ENCODE data around the gene PLCD3. TPM values are rescaled to one million over a fixed set of nuclear protein-coding genes. Genes with fewer than 3 reads are reported as not detected.
A peak's percentile ranks its signal among the peaks of the same experiment; 100 is the strongest.

PLCD3 gene
- total and polyA plus RNA-seq, 2 of the 4 experiments (the other 2 are of a cell fraction): 5.6 to 36.6 TPM

DNA sequence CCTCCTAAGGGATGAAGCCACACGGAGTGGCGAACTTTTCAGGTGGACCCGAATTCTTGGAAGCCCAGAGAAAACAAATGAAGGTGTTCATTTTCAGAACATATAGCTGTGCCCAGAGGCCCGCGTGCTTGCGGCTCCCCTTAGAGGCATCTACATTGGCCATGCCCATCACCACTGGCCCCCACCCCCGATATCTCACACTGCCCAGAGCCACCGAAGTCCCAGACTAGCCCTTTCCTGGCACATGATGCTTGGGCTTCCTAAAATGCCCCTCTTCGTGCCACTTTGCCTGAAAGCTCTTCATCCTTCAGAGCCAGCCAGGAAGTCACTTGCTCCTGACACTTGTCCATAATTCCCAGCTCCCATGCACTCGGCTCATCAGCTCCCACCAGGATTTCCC, 13.9 kb upstream of the PLCD3 start:
- Histone ChIP-seq H3K9me1 (ENCODE audit: insufficient read depth, low read length) (peaks cover 14% of the 10 kb centered on the region), H3K9me3 (ENCODE audit: control insufficient read depth, insufficient read depth, low read length) (no peaks in the 10 kb centered on the region), H4K20me1 (ENCODE audit: insufficient read depth, low read length) (peaks cover 28% of the 10 kb centered on the region), H3K79me1 (ENCODE audit: low read depth in 1 of 2, low read length in 2 of 2) (peaks cover under 1 to 38% of the 10 kb centered on the region in 2 experiments; a peak in 2 of 4 replicates), H3K18ac (ENCODE audit: low read depth, low read length) (peak overlapping the region; percentile 26; the same call in 1 of the 2 replicates), H4K91ac (ENCODE audit: insufficient read depth, low read depth, low read length) (peak overlapping the region; percentile 74), H2BK5ac (ENCODE audit: low read depth, low read length, poor library complexity, severe bottlenecking) (peak overlapping the region; percentile 93), H2AK5ac (ENCODE audit: low read depth, low read length) (peak overlapping the region; percentile 61), H3K9ac (ENCODE audit: low read depth, low read length) (no peak overlapping the region), H3K4me2 (ENCODE audit: low read depth, low read length) (no peak overlapping the region), H3K27ac (ENCODE audit: insufficient read depth, low read length) (peak overlapping the region; percentile 10; the same call in 1 of the 2 replicates), H3K4me1 (ENCODE audit: control insufficient read depth, insufficient read depth, low read length) (peaks cover 14% of the 10 kb centered on the region), H3K4ac (ENCODE audit: low read depth, low read length) (peak overlapping the region; percentile 99), H3K27me3 (ENCODE audit: control insufficient read depth, insufficient read depth, low read length) (no peaks in the 10 kb centered on the region), H2AFZ (replicated peaks; ENCODE audit: low read length, poor library complexity) (no peak overlapping the region), H2BK120ac (ENCODE audit: low read depth, low read length) (peak overlapping the region; percentile 65; the same call in 1 of the 2 replicates), H3K36me3 (ENCODE audit: control insufficient read depth, insufficient read depth, low read length) (0 out of 2 replicates have a peak, but pooled peaks cover 2% of the 10 kb centered on the region), H2BK20ac (ENCODE audit: low read depth, low read length) (peak overlapping the region; percentile 26; the same call in 1 of the 2 replicates), H4K5ac (ENCODE audit: low read depth, low read length) (peak overlapping the region; percentile 96), H4K8ac (ENCODE audit: low read depth in 2 of 2, low read length in 2 of 2) (peak overlapping the region; percentile 77 to 96; a peak in 3 of 4 replicates), H2AK9ac (replicated peaks; ENCODE audit: low read depth, low read length, poor library complexity) (peak overlapping the region; percentile 81), H3K4me3 (ENCODE audit: insufficient read depth, low read depth, low read length) (no peak overlapping the region), H3K23ac (ENCODE audit: low read depth, low read length) (no peak overlapping the region; the same call in 1 of the 2 replicates), H3K14ac (replicated peaks; ENCODE audit: low read depth, low read length) (peak overlapping the region; percentile 66), H2BK15ac (ENCODE audit: low read depth, low read length) (0 out of 3 replicates have a peak overlapping the region, but pooled peaks have one; percentile 52), H3K56ac (ENCODE audit: extremely low read depth, insufficient read depth, low read length) (no peak overlapping the region; the same call in 1 of the 2 replicates)
- dilution Hi-C loops (cut with HindIII; ENCODE audit: low sequenced_read_pairs, unreplicated experiment) (no loop called here), in situ Hi-C loops (cut with MboI; ENCODE audit: low sequenced_read_pairs) (no loop called here), intact Hi-C loops (cut with micrococcal nuclease) (no loop called here)
- no TSS peak for BruUV-seq (replicated peaks)
- CTCF ChIA-PET: interaction anchor here (0.6 to 2.1 kb wide), 3 partner anchors 11 to 69 kb away, joined by 4 to 10 read pairs (median 5); partner anchors contain the start of gene ACBD4
- ATAC-seq (ENCODE audit: low read depth) (no peak), DNase-seq (no peak)
- whole genome bisulfite sequencing, 2 experiments (ENCODE audit: extremely low coverage in 2 of 2, insufficient read length in 1 of 2): 97% methylated on average over 9 of the region's 10 CpGs; no CpG with 5 or more reads in 1 of the 2 experiments
- TF ChIP-seq MXI1 (IDR thresholded peaks at IDR 0.05; ENCODE audit: borderline replicate concordance, low read depth, low read length): no peak
- no peak for TF ChIP-seq BHLHE40 (IDR thresholded peaks at IDR 0.05; ENCODE audit: low read depth, low read length)
- no peak for TF ChIP-seq SMC3 (IDR thresholded peaks at IDR 0.05; ENCODE audit: low read depth, low read length)
- TF ChIP-seq CEBPB (IDR thresholded peaks at IDR 0.05; ENCODE audit: low read depth, low read length): no peak
- no peak for TF ChIP-seq CHD1 (IDR thresholded peaks at IDR 0.05; ENCODE audit: low read depth, low read length)
- TF ChIP-seq MAZ (IDR thresholded peaks at IDR 0.05; ENCODE audit: borderline replicate concordance, low read depth, low read length): no peak
- no peak for TF ChIP-seq MAFK (IDR thresholded peaks at IDR 0.05; ENCODE audit: low read depth, low read length)
- no peak for TF ChIP-seq POLR2A (IDR thresholded peaks at IDR 0.05; ENCODE audit: low read depth, low read length)
- TF ChIP-seq, protein P1, sequence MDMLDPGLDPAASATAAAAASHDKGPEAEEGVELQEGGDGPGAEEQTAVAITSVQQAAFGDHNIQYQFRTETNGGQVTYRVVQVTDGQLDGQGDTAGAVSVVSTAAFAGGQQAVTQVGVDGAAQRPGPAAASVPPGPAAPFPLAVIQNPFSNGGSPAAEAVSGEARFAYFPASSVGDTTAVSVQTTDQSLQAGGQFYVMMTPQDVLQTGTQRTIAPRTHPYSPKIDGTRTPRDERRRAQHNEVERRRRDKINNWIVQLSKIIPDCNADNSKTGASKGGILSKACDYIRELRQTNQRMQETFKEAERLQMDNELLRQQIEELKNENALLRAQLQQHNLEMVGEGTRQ (IDR thresholded peaks at IDR 0.05; ENCODE audit: low read depth, low read length): no peak
- no peak for TF ChIP-seq CTCF (conservative IDR thresholded peaks at IDR 0.05; ENCODE audit: low read depth, low read length)
- no peak for TF ChIP-seq RAD21 (IDR thresholded peaks at IDR 0.05; ENCODE audit: low read length)
- POLR2A ChIA-PET (ENCODE audit: unreplicated experiment): no interaction called here
